ENCODE results near the gene DPF3.

Gene DPF3

DNA sequence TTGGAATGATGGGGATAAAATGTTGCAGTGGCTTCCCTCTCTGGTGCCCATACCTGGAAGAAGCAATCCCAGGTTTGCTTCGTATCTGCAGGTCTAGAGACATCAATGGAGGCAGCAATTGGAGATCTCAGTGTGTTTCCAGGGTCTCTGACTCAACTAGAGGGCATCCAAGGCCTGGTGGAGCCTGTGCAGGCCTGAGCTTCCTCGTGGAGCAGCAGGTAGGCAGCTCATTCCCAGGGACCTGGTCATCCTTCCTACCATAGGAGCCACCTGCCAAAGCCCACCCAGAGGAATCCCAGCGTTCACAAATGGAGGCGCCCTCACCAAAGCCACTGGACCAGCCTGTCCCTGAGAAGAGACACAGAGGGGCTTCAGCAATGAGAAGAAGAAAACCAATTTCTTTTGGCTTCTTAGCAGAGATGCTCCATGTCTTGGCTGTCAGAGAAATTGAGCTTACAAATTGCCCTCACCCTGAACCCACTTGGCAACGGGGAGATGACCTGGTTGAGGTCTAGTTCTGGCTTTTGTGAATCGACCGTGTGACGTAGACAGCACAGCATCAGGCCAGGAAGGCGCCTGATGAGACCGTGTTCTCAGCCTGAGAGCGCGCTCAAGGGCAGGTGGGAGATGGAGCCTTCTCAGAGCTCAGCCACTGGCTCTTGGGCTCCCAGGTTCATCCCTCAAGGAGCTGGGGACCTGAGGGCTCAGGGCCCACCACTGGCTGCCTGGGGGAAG lies 283.6 kb downstream of the DPF3 start:
- DNase-seq: no peak

DNA sequence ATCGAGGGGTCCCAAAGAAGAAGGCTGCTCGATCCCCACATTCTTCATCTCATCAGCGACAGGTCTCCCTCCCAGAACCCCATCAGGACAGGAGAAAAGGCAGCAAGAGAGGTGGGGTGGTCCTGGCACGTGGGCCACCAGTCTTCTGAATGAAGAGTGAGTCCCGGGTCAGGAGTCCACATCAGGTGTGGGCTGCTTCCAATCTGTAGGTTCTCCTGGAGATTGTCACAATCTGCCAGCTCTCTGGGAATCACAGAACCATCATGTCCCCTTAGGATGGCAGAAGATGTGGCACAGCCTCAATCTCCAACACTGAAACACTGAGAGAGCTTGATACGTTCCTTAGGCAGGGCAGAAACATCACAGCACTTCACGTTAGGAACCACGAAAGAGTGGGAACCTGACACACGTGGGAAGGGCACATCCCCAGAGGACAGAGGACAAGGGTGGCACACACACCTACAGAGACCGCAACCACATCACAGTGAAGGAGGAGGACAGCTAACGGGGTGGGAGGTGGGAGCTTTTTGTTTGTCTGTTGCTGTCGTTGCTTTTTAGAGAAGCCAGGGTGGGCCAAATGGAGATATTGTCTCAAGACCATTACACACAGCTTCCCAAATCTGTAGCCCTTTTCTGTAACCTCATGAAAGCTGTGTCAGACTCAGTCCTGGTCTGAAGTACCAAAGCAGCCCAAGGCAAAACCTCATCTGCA lies 284.5 kb downstream of the DPF3 start:
- no peak for DNase-seq

DNA sequence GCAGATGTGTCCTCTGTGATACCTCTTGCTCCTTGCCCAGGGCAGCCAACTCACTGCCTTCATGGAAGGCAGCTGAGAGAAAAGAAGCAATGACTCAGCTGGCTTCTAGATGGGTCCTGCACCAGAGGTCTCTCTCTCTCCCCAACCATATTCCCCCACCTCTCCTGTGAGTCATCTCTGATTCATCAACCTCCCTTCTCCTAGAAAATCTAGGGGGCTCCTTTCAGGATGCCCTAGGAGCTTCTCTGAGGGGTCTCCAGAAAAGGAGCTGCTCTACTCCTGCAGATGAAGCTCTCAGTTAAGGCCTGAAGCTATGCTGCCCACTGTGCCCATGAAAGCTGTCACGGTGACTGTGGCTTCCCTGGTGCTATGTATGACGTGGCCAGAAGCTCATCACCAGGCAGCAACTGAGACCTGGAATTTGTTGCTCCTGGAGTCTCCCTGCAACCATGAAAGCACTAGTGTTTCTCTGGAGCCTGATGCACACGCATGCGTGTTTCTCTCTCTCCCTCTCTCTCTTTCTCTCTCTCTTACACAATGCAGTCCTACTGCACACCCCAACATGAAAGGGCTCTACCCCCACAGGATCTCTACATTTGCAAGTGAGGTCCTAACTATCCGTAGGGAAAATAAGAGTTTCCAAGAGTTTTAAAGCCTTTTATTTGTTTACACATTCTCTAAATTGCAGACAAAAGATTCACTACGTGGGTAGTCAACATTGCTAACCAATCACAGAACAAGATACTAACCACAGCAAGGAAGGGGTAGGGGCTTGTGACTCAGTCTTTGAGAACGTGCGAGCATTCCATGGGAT lies 285.3 kb downstream of the DPF3 start:
- no peak for DNase-seq

DNA sequence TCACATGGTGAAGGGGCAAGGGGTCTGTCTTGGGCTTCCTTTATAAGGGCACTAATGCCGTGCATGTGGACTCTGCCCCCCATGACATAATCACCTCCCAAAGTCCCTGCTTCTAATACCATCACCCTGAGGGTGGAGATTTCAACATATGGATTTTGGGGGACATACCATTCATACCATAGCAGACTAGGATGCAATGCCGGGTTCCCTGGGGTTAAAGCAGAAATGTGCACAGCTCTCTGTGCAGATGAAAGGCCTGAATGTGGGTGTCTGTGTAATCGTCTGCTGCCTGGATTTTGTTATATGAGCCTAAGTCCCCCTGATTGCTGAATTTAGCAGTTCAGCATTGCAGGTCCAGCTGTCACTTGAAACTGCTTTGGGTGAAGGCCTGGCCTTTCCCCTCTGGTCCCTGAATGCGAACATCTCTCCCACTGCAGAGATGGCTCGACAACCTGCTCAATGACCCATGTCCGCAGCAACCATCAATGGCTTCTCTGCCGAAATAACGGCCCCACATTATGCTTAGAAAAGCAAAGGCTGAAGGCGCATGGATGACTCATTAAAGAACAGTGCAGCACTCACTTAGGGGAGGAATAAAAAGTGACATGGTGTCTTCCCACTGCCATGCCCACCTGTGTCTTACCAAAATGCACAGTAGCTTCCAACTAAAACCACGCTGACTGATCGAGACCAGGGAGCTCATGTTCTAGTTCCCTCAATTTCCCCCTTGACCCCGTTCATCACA lies 286.3 kb downstream of the DPF3 start:
- no peak for DNase-seq

DNA sequence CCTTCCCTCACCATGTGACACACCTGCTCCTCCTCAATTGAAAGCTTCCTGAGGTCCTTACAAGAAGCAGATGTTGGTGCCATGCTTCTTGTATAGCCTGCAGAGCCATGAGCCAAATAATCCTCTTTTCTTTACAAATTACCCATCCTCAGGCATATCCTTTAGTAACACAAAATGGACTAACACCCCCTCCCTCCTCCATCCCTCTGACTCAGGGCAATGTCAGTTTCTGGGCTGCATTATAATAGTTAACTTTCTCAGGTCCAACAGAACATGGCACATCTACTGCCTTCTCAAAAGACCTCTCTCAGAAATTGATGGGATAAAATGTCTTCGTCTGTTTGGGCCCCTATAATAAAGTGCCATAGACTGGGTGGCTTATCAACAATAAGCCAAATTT lies 287.0 kb downstream of the DPF3 start:
- DNase-seq: no peak

DNA sequence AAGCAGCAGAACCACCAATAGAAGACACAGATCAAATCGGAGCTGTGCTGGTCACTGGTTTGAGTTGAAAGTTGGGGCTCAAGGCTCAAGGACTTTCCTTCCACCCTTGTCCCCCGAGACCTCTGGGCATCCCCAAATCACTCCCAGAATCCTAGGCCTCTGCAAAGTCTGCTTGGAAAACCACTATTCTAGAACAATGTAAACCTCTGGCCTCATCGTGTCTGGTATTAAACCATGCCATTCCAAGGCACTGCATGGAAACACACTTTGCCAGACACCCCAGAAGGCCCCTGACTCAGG lies 288.0 kb downstream of the DPF3 start:
- no peak for DNase-seq

DNA sequence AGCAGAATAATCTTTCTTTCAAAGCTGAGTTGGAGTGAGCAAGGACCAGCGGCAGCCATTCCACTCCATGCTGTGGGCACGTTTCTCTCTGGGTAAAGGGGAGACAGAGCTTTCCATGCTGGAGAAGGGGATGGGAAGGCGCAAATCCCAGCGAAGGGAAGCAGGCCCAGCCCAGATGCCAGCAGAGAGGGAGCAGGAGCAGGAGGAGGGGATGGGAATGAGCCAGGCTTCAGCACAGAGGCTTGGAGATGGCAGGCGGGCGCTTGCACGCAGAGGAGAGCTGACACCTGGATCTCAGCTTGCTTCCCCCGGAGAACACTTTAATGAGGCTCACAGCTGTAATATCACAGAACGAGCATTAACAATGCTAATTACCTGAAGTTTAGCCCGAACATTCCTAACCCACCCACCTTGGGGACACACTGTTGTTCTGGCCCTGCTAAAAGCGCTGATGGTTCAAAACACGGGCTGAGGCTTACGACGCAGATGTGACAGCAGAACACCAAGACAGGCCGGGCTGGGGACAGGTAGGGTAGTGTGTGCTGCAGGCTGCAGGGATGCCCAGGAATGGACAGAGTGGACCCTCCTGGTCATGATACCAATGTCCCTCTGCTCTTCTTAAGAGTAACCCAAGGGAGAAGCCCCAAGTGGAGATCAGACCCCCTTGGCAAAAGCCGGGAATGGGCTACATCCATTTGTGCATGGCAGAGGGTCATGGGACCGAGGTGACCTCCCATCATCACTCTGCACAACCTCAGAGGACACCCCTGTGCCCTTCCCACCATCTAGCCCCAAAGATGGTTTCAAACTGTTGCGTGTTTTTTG lies 288.6 kb downstream of the DPF3 start:
- DNase-seq: no peak

DNA sequence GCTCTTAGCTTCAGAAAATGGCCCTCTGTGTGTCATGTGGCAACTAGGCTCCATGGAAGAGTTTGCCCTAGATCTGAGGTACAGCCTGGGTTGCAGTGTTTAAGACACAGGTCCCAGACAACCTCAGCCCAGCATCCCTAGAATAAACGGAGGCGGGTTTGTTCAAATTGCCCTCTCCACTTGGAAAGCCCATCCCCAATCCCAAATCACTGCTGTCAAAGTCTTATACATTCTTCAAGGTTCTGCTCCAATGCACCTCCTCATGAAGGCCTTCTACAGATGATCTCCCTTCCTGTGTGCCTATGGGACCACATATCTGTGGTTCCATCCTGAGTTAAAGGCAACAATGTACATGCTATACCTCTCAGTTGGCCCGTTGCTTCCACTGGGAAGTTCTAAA lies 289.8 kb downstream of the DPF3 start:
- DNase-seq: no peak

DNA sequence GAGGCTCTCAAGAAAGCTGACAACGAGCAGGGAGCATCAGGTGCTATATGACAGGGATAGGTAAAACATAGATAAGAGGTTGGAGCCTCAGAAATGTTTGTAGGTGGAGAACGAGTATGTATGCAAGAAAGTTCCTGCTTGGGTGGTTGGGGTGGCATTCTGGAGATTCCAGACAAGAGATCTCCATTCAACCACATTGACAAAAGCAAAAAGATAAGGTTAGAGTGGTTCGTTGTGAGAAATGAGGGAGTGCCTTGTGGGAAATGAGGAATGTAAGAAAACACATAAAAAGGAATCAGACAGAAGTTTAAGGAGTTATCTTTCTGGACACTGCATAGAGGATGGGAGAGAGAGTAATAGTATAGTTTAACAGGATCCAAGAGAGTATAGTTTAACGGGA lies 290.3 kb downstream of the DPF3 start:
- DNase-seq: no peak

DNA sequence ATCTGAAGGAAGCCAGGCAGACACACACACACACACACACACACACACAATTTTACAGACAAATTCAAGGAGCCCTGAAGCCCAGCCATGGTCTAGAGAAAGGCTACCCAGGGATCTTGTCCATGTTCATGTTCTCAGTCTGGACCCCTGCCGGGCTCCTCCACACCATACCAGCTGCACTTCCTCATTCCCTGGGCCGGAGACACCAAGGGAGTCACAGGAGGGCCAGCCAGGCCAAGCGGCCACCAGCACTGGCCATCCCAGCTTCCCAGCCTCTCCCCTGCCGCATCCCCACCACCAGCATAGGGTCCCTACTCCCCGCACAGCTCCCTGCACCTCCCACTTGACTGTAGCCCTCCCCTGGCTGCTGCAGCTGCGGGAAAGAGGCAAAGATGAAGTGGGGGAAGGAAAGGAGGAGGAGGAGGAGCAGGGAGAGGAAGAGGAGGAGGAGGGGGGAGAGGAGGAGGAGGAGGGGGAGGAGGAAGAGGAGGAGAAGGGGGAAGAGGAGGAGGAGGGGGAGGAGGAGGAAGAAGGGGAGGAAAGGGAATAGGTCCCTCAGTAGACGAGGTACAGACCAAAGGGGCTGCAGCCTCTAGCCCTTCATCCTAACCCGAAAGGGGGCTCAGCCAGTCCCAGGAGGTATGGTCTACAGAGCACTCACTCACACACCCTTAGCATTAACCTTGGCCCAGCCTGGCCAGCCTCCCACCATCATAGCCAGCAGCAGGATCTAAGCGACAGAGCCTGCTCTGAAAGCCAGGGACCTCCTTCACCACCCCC lies 293.2 kb downstream of the DPF3 start:
- DNase-seq: no peak

DNA sequence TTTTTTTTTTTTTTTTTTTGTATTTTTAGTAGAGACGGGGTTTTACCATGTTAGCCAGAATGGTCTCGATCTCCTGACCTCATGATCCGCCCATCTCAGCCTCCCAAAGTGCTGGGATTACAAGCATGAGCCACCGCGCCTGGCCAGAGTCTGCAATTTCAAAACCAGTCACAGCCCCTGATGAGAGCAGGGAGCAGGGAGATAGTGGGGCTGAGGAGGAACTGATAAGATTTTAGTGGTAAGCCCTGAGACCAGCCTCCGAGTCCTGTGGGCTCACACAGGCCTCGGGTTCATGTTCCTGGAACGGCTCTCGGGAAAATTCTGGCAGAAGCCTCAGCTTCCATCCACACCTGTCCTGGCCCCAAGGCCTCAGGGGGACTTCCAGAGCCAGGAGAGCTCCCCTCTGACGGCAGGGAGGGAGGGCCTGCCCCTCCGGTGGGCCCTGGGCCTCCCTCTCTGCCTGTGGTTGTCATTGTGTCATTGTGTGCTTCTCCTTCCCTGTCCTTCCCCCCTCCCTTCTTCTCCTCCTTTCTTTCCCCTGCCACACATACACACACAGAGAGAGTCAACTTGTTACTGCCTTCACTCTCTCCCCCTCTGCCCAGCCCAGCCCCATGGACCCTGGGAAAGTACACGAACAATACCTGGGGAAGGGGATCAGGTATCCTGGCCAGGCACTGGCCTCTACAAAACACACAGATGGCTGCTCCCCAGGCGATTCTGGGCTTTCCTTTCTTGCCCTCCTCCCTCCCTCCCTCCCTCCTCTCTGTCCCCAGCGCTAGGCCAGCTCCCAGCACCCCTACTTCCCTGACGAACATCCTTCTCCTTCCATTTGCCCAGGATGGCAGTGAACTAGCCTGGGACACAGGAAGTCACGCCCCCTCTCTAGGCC lies 294.1 kb downstream of the DPF3 start:
- DNase-seq: no peak

DNA sequence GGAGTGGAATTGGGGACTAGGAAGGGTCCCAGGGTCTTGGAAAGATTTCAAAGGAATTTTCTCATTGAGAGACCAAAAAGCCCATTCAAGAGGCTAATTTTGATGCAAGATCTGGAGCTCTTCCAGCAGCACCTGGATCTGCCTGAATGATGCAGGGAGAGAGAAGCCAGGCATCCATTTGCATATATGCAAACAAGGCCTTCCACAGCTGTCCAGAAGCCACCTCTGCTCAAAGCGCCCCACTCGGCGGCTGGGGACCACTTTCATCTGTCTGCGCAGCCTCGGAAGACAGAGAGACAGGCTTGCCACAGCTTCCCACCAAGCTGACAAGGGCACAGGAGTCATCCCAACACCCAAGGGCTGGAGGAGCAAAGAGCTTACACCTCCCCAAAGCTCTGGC lies 295.6 kb downstream of the DPF3 start:
- DNase-seq: no peak

DNA sequence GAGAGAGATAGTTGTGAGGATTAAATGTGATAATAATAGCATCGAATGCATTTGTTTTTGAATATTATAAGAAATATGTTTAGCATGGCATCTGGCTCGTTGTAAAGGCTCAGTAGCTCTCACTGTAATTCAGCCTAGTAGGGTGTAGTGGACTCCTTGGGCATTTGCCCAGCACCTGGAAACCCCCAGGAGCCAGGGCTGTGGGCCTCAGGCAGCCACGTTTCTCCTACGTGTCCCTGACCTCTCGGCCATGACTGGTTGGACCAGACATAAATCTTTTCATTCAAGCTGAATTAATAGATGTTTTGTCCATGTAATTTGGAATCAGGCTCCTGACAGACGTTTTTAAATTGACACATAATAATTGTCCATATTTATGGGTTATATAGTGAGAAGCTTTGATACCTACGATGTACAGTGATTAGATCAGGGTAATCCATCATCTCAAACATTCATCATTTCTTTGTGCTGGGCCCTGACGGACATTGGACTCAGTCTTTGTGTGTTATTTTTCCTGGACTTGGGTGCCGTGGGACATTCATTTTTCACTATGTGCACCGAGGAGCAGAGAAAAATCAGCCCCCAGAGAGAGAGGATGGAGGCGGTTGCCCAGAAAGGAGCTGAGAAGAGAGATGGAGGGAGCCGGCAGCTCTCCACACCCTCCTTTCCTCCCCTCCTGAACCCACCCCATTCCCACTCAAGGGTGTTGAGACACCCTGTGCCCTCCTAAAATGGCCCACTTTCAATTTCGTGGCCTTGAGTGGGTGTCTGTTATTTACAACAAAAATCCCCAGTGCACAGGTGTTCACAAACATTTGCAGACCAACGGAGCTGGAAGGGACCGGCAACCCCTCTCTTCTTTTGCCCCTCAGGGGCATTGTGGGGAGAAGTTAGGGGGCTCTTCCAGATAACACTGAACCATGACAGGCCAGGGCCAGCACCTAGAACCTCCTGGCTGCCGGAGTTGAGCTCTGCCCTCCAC lies 296.4 kb downstream of the DPF3 start:
- no peak for DNase-seq

DNA sequence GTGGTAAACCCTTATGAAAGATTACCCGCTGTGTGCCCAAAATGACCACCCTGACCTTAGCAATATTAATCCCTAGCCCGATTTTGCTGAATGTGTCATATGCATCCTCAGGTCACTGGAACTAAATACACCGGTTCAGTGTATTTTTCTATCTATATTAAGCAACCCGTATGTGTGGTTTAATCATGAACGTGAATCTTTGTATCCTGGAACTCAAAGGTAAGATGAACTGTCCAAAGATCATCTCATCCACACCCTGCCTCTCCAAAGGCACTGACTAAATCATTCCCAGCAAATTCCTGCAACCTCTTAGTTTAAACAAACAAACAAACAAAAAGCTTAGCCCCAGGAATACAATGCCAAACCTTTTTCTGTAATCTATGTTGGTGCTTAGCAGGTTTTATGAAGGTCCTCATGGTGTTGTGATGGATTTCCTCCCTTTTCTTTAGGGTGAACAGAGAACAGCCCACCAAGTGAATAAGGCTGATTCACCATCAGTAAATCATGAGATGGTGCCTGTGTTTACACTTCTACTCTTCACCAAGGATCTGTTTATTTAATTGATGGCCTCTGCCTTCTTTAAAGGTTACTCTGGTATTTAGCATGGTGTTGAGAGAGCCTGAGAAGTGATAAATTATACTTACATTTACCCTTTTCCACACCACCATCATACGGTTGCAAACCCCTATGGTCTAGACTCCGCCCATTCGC lies 298.6 kb downstream of the DPF3 start:
- DNase-seq: no peak

DNA sequence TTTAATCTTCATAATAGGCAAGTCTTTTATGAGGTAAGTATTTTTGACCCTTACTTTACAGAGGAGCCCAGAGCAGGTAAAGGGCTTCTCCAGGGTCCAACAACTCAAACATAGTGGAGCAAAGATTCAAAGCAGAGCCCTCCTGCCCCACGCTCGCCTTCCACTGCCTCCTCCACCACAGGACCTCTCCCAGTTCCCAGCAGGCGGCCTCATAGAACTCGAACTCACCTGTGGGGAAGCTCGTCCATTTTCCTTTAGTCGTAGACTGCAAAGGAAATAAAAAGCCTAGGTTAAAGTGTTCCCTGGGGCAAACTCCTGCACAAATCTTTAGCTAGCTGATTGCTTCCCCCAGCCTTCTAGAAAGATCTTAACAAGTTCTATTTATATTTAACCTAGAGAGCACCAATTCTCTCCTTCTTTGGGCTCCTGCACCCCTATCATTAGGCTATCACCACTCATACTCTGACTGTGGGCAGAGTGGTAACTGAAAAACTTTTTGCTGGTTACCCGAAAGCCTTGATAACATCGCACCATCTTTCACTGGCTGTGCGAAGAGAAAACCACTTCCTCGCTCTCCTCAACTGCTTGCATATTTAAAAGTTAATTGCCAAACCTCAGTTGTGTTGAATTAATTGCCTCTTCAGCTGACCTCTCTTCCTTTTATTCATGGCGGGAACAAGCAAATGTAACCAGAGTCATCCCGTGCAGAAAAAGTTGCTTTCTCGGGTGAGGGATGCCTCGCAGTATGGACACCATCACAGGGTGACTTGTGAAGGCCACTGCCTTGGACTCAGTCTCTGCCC lies 299.6 kb downstream of the DPF3 start:
- no peak for DNase-seq

DNA sequence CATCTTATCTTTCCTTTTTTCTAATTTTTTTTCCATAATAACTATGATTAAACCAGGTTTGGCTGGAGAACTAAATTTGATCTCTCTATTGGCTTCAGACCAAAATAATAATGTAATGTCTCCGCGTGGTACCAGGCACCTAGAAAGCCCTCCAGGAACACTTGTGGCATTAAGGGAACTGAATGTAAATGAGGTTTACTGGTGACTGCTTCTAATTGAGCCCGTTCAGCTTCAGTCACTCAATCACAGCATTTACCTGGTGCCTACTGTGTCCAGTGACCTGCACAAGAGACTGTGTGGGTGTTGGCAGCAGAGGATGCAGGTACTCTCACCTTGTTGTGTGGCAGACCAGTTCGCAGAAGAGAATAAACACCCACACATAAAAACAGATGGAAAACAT lies 302.5 kb downstream of the DPF3 start:
- DNase-seq: no peak

DNA sequence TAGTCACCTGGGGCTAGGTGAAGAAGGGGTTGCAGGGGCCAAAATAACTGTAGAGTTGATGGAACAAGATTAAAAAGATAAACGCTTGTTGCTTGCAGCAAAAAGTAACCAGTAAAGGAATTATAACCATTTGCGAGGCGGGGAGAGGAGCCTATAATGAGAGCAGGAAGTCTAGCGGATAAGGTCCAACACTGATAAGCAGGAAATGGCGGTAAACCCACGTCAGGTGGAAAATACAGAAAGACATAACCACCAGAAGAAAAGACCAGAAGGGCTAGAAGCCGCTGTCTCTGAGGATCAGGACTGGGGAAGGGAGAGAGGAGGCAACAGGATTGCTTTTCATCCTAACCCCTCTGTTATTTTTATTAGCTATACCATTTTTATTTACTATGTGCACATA lies 303.3 kb downstream of the DPF3 start:
- no peak for DNase-seq

DNA sequence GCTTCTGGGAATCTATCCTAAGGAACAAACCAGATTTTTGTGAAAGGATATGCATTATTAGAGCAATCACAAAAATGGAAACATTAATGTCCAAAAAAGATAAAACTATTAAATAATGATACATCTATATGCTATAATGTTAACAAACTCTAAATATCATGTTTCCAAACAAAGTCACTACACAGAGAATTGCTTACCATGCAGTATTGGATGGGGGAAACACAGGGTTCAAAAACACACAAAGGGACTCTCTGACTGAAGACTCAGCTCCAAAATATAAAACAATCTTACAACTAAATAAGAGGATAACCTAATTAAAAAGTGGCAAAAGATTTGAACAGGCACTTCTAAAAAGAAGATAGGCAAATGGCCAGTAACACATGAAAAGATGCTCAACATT lies 304.2 kb downstream of the DPF3 start:
- no peak for DNase-seq

All from activated CD4-positive, CD25-positive, alpha-beta regulatory T cell (primary cell).